Esophagus squamous epithelium (tissue), 5 donors: Measurements from ENCODE around the gene PLCXD3. TPM values are rescaled to one million over a fixed set of nuclear protein-coding genes. Genes with fewer than 3 reads are reported as not detected.
"Not testable (repeated sequence)": the region's sequence is repeated elsewhere in the genome, so short reads cannot be mapped to it uniquely, and the experiment has no call there.

Experiments
- DNase-seq: peaks from one replicate; lab custom pipeline; 2025; lab: John Stamatoyannopoulos, UW
- H3K27ac ChIP-seq, 4 donors: fragments of 200-600 bp; sonication (generic); one replicate each; pipeline ENCODE4 v1.5.1; 2016 to 2019; ENCODE audit warnings: mild to moderate bottlenecking in 1 of 4
- H3K27me3 ChIP-seq, 4 donors: fragments of 200-600 bp; sonication (generic); 1 replicate in 3 of 4; 2 replicates in 1 of 4; pipeline versions ENCODE4 v1.5.1 to v1.6.0; 2017 to 2021; ENCODE audit warnings: antibody characterized with exemption in 1 of 4
- H3K36me3 ChIP-seq, 3 donors: fragments of 200-600 bp; sonication (generic); one replicate each; pipeline ENCODE4 v1.5.1; 2016 to 2019
- H3K4me1 ChIP-seq, 3 donors: fragments of 200-600 bp; sonication (generic); one replicate each; pipeline ENCODE4 v1.5.1; 2017 to 2019
- H3K4me3 ChIP-seq, 4 donors: fragments of 200-600 bp; sonication (generic); 1 replicate in 3 of 4; 2 replicates in 1 of 4; pipeline ENCODE4 v1.5.1; 2016 to 2019; ENCODE audit warnings: mild to moderate bottlenecking in 2 of 4, moderate library complexity in 1 of 4
- H3K9me3 ChIP-seq, 3 donors: fragments of 200-600 bp; sonication (generic); one replicate each; pipeline ENCODE4 v1.5.1; 2016 to 2019
- POLR2A ChIP-seq, 4 donors: fragments of 450-650 bp; IDR thresholded peaks; one replicate each; pipeline ENCODE4 v1.6.1; 2017; ENCODE audit warnings: antibody characterized with exemption in 4 of 4, mild to moderate bottlenecking in 4 of 4, moderate library complexity in 3 of 4
- WGBS, 2 donors: methylation state at CpG; one replicate each; pipeline ENCODE4 v1.1.5; 2018; 5-methylcytosine and 5-hydroxymethylcytosine counted together
- intact Hi-C: fragments of 100-400 bp; cut with DNase I; formaldehyde crosslinking; loops from one replicate; pipeline ENCODE4 v1.15.0; 2022
- total RNA-seq, 4 donors: library from RNA; depleted of rRNA; stranded (reverse); fragments of >200 nt; gene quantifications; one replicate each; pipeline ENCODE4 v1.1.0, GENCODE V29; 2016
- TF ChIP-seq, protein P1 (sequence below), 6 experiments: fragments of 450-650 bp in 4 of 6; fragments of 200-600 bp in 2 of 6; sonication (generic) in 2 of 6; IDR thresholded peaks; one replicate each; pipeline ENCODE4 v1.5.1; 2016 to 2019; ENCODE audit warnings: antibody characterized with exemption in 6 of 6, mild to moderate bottlenecking in 4 of 6, moderate library complexity in 4 of 6
- donor health status: DM: yes; HTN: yes; CAD: no.

The PLCXD3 gene
- total RNA-seq, 4 donors from 2014 or later, result 0.13 to 1.5 (median 0.94) TPM; not detected in 1

DNA sequence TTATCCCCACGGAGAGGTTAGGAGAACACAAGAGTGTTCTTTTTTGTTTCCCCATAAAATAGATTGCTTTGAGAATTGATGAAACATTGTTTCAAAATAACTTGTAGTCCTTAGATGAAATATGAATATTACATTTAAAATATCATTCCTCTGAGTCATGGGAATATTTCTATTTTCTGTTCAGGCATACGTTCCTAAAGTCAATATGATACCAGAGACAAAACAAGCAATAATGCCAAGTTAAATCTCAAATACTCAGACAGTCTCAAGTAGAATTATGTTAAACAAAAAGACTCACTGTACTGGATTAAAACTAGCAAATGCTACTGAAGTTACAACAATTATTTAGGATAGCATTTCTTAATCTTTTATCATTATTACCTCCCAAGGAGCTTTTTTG lies 185.3 kb downstream of the PLCXD3 start:
- DNase-seq, result no peak
- intact Hi-C loops, result no loop called here
- Histone ChIP-seq H3K27me3 (no peaks in the 10 kb centered on the region), H3K9me3 (no peaks in the 10 kb centered on the region), H3K27ac (no peak overlapping the region), H3K4me1 (no peaks in the 10 kb centered on the region), H3K36me3 (no peaks in the 10 kb centered on the region), H3K4me3 (no peak overlapping the region)
- WGBS, 2 donors, result 55 to 56% methylated on average over 2 of the region's 2 CpGs
- TF ChIP-seq, protein P1, sequence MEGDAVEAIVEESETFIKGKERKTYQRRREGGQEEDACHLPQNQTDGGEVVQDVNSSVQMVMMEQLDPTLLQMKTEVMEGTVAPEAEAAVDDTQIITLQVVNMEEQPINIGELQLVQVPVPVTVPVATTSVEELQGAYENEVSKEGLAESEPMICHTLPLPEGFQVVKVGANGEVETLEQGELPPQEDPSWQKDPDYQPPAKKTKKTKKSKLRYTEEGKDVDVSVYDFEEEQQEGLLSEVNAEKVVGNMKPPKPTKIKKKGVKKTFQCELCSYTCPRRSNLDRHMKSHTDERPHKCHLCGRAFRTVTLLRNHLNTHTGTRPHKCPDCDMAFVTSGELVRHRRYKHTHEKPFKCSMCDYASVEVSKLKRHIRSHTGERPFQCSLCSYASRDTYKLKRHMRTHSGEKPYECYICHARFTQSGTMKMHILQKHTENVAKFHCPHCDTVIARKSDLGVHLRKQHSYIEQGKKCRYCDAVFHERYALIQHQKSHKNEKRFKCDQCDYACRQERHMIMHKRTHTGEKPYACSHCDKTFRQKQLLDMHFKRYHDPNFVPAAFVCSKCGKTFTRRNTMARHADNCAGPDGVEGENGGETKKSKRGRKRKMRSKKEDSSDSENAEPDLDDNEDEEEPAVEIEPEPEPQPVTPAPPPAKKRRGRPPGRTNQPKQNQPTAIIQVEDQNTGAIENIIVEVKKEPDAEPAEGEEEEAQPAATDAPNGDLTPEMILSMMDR (IDR thresholded peaks at IDR 0.05), result no peak
- TF ChIP-seq POLR2A (IDR thresholded peaks at IDR 0.05), result no peak

DNA sequence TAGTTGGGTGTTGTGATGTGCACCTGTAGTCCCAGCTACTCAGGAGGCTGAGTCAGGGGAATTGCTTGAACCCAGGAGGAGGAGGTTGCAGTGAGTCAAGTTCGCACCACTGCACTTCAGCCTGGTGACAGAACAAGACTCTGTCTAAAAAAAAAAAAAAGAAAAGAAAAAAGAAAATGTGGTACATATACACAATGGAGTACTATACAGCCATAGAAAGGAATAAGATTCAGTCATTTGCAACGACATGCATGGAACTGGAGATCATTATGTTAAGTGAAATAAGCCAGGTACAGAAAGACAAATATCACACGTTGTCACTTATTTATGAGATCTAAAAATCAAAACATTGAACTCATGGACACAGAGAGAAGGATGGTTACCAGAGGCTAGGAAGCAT lies 187.6 kb downstream of the PLCXD3 start:
- H3K4me1 ChIP-seq, H3K9me3 ChIP-seq, intact Hi-C loops, H3K4me3 ChIP-seq, DNase-seq, H3K36me3 ChIP-seq, H3K27ac ChIP-seq, H3K27me3 ChIP-seq: not testable (repeated sequence)
- 63 to 71% methylated on average over 3 of the region's 3 CpGs for WGBS, 2 donors

DNA sequence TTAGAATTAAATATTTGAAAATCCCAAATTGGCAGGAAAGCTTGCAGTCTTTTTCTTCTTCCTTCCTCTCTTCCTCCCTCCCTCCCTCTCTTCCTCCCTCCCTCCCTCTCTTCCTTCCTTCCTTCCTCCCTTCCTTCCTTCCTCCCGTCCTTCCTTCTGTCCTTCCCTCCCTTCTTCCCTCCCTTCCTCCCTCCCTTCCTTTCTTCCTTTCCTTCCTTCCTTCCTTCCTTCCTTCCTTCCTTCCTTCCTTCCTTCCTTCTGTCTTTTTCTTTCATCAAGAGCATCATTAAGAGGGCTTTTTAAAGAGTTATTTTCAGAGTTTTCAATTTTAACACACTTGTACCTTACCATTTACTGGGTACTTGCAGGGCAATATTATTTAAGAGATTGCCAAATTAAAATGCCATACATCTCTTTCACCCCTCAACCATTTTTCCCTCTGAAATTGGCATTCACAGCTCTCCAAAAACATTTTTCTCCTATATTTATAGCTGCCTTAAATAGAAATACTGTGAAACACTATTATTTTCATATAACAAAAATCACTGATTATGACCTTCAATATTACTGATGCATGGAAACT lies 197.8 kb downstream of the PLCXD3 start:
- Histone ChIP-seq H3K4me3 (no peak overlapping the region), H3K27me3 (no peaks in the 10 kb centered on the region), H3K4me1 (no peaks in the 10 kb centered on the region), H3K9me3 (no peaks in the 10 kb centered on the region), H3K36me3 (no peaks in the 10 kb centered on the region), H3K27ac (no peak overlapping the region)
- TF ChIP-seq POLR2A (IDR thresholded peaks at IDR 0.05), result no peak
- TF ChIP-seq, protein P1 (IDR thresholded peaks at IDR 0.05), result no peak
- intact Hi-C loops, result no loop called here
- 43 to 47% methylated on average over 1 of the region's 1 CpG for WGBS, 2 donors
- DNase-seq, result no peak

DNA sequence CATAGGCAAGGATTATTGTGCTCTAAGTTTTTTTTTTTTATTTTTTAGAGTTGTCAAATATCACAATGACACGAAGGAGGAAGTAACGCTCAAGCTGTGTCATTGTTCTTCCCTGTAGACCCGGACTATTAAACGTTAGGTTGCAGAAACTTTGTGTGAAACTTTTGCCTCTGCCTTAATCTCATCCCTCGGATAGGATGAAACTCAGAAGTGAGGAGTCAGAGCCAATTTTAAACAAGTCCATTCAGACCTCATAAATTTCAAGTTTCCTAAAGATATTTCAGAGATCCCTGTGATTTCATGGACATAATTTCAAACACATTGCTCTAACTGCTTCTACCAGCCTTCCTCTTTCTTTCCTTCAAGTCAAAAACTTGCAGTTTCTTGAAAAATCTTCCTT lies 198.3 kb downstream of the PLCXD3 start:
- TF ChIP-seq POLR2A (IDR thresholded peaks at IDR 0.05), result no peak
- TF ChIP-seq, protein P1 (IDR thresholded peaks at IDR 0.05), result no peak
- Histone ChIP-seq H3K9me3 (no peaks in the 10 kb centered on the region), H3K27ac (no peak overlapping the region), H3K36me3 (no peaks in the 10 kb centered on the region), H3K4me3 (no peak overlapping the region), H3K4me1 (no peaks in the 10 kb centered on the region), H3K27me3 (no peaks in the 10 kb centered on the region)
- intact Hi-C loops, result no loop called here
- no peak for DNase-seq
- WGBS, 2 donors, result 63 to 75% methylated on average over 5 of the region's 5 CpGs

DNA sequence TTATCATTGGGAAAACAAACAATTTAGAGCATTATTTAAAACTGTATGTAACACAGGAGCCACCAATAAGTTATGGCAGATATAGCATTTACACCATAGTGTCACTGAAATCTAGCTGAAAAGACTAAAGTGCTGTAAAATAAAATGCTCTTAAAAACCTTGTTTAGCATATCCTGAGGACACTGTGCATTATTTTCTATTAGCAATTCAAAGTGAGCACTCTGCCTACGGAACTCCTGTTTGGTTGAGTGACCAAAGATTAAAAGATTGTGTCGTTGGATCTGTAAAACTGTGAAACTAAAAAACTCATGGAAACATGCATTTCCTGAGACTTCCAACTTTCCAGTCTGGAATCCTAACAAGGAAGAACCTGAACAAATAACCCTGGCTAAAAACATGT lies 201.1 kb downstream of the PLCXD3 start:
- Histone ChIP-seq H3K27ac (no peak overlapping the region), H3K27me3 (no peaks in the 10 kb centered on the region), H3K9me3 (no peaks in the 10 kb centered on the region), H3K4me1 (no peaks in the 10 kb centered on the region), H3K36me3 (no peaks in the 10 kb centered on the region), H3K4me3 (no peak overlapping the region)
- WGBS, 2 donors, result 64 to 75% methylated on average over 2 of the region's 2 CpGs
- no peak for TF ChIP-seq POLR2A (IDR thresholded peaks at IDR 0.05)
- TF ChIP-seq, protein P1 (IDR thresholded peaks at IDR 0.05), result no peak
- intact Hi-C loops, result no loop called here
- no peak for DNase-seq

DNA sequence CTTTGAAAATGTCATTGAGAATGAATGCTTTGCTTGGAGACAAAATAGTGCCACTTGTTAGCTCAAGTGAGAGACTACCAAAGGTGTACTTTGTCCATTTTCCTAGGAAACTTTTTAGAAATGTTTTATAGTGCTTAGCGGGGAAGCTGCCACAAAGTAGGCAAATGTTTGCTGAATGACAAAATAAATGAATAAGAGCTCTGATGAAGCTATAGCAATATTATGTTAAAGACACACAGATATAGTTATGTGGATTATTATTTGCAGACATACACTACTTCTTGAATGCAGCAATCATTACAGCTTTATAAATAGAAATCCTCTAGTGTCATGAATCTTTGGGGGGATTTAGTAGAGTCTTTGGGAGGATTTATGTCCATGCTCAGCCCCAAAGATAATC lies 204.4 kb downstream of the PLCXD3 start:
- 82 to 93% methylated on average over 1 of the region's 1 CpG for WGBS, 2 donors
- no peaks in the 10 kb centered on the region for H3K4me1 ChIP-seq
- no peak for DNase-seq
- intact Hi-C loops, result no loop called here
- H3K27me3 ChIP-seq, result no peaks in the 10 kb centered on the region
- H3K9me3 ChIP-seq, result no peaks in the 10 kb centered on the region
- no peak overlapping the region for H3K4me3 ChIP-seq
- no peak overlapping the region for H3K27ac ChIP-seq
- no peak for TF ChIP-seq POLR2A (IDR thresholded peaks at IDR 0.05)
- TF ChIP-seq, protein P1 (IDR thresholded peaks at IDR 0.05), result no peak
- no peaks in the 10 kb centered on the region for H3K36me3 ChIP-seq
